Measurements from ENCODE around the gene CYP2B6.

GRCh38 chr19:41013359-41013758 is 22.3 kb downstream of the CYP2B6 start:
- TF ChIP-seq CTCF (IDR thresholded peaks at IDR 0.05) (no peak), EP300 (IDR thresholded peaks at IDR 0.05) (no peak), POLR2A (IDR thresholded peaks at IDR 0.05) (no peak)

All from gastroesophageal sphincter (tissue), 3 donors.